Neural progenitor cell (in vitro differentiated cells): ENCODE results near the gene ANGPTL2.

Experiments used
- EZH2phosphoT487 ChIP-seq: fragments of 200-600 bp; sonication (generic); IDR thresholded peaks from 2 replicates; pipeline ENCODE4 v1.6.1; 2017; ENCODE audit warnings: antibody characterized with exemption
- TF ChIP-seq, protein P1 (sequence below): fragments of 200-600 bp; sonication (generic); IDR thresholded peaks from 2 replicates; pipeline ENCODE4 v1.5.1; 2017; ENCODE audit warnings: antibody characterized with exemption, mild to moderate bottlenecking

DNA sequence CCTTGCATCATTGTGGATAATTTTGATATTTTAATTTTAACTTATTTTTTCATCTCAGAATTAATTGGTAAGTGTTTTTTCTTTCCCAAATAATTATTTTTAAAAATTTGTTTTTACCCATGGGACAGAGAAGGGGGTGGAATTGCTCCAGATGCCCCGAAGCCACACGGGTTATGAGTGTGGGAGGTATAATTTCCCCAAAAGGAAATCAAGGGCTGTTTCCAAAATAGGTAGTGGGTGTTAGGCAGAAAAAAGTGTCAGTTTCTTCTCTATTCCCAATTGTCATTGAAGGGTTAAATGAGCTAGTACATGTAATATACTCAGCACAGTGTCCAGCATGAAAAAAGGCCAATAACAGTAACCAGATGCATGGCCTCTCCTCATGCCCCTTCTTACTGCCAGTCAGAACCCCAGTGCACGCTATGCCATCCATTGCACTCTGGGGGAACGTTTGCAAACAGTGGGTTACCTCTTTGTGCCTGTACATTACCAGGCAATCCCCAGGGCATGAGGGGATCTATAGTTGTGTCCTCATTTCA is 36.4 kb upstream of the ANGPTL2 start:
- TF ChIP-seq, protein P1, sequence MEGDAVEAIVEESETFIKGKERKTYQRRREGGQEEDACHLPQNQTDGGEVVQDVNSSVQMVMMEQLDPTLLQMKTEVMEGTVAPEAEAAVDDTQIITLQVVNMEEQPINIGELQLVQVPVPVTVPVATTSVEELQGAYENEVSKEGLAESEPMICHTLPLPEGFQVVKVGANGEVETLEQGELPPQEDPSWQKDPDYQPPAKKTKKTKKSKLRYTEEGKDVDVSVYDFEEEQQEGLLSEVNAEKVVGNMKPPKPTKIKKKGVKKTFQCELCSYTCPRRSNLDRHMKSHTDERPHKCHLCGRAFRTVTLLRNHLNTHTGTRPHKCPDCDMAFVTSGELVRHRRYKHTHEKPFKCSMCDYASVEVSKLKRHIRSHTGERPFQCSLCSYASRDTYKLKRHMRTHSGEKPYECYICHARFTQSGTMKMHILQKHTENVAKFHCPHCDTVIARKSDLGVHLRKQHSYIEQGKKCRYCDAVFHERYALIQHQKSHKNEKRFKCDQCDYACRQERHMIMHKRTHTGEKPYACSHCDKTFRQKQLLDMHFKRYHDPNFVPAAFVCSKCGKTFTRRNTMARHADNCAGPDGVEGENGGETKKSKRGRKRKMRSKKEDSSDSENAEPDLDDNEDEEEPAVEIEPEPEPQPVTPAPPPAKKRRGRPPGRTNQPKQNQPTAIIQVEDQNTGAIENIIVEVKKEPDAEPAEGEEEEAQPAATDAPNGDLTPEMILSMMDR: no peak
- TF ChIP-seq EZH2phosphoT487: no peak
